Peyer's patch (tissue), 4 donors: ENCODE results near the gene DSN1.

Source experiments
- CTCF ChIP-seq, 6 experiments: fragments of 450-650 bp in 4 of 6; fragments of 200-600 bp in 2 of 6; sonication (generic) in 1 of 6; IDR thresholded peaks; one replicate each; pipeline ENCODE4 v1.5.1; 2017 to 2019; ENCODE audit warnings: antibody characterized with exemption in 6 of 6, mild to moderate bottlenecking in 3 of 6, moderate library complexity in 1 of 6
- POLR2A ChIP-seq, 2 donors: fragments of 450-650 bp; IDR thresholded peaks; one replicate each; pipeline ENCODE4 v1.5.1; 2017; ENCODE audit warnings: antibody characterized with exemption in 2 of 2, mild to moderate bottlenecking in 2 of 2, moderate library complexity in 2 of 2

DNA sequence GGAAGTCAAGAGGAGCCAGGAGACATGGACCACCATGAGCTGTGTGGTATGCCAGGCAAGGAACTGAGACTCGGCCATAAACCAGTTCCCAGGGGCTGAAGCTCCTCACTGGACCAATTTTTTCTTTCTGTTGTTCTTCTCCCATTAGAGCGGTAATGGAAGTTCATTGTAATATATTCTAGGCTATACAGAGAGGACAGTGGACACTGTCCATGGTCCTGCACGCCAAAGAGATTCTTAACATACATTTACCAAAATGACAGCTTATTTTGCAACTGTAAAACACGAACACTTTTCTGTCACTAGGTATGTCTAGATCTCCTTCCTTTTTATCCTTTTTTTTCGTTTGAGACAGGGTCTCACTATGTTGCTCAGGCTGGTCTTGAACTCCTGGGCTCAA is 13.1 kb upstream of the DSN1 start:
- TF ChIP-seq CTCF (IDR thresholded peaks at IDR 0.05) (no peak), POLR2A (IDR thresholded peaks at IDR 0.05) (no peak)
